NCI-H345 treated with DMSO at 0.1 percent for 48 hours (cell line): ENCODE data around the gene EIF4H.
"Not testable (repeated sequence)": the region's sequence is repeated elsewhere in the genome, so short reads cannot be mapped to it uniquely, and the experiment has no call there.

Source experiments
- DNase-seq: peaks from one replicate; lab custom pipeline; 2025; ENCODE audit not compliant: unreplicated experiment; lab: John Stamatoyannopoulos, UW

Gene EIF4H

GRCh38 chr7:74174606-74175082, 488 bp downstream of the EIF4H start:
- DNase-seq: no peak

GRCh38 chr7:74175340-74175739, 1.2 kb downstream of the EIF4H start:
- no peak for DNase-seq

- no peak for DNase-seq
Observed at GRCh38 chr7:74176555-74176954, 2.4 kb downstream of the EIF4H start.

GRCh38 chr7:74178632-74179031, 4.5 kb downstream of the EIF4H start:
- DNase-seq: no peak

- DNase-seq: no peak
Observed at GRCh38 chr7:74179935-74180604, 5.9 kb downstream of the EIF4H start.

- DNase-seq: no peak
Observed at GRCh38 chr7:74180866-74181265, 6.7 kb downstream of the EIF4H start.

GRCh38 chr7:74181821-74182220, 7.7 kb downstream of the EIF4H start:
- no peak for DNase-seq

GRCh38 chr7:74182453-74183090, 8.4 kb downstream of the EIF4H start:
- no peak for DNase-seq

- DNase-seq: no peak
Observed at GRCh38 chr7:74183142-74183541, 9.0 kb downstream of the EIF4H start.

- no peak for DNase-seq
Observed at GRCh38 chr7:74183653-74184450, 9.7 kb downstream of the EIF4H start.

GRCh38 chr7:74185016-74185415, 10.9 kb downstream of the EIF4H start:
- no peak for DNase-seq

- no peak for DNase-seq
Observed at GRCh38 chr7:74185636-74186035, 11.5 kb downstream of the EIF4H start.

GRCh38 chr7:74187915-74188675, 13.9 kb downstream of the EIF4H start:
- DNase-seq: no peak

GRCh38 chr7:74190259-74190658, 16.1 kb downstream of the EIF4H start:
- DNase-seq: no peak

- DNase-seq: no peak
Observed at GRCh38 chr7:74191231-74191630, 17.1 kb downstream of the EIF4H start.

GRCh38 chr7:74193054-74193453, 18.9 kb downstream of the EIF4H start:
- DNase-seq: peak; percentile 84

- no peak for DNase-seq
Observed at GRCh38 chr7:74193913-74194312, 19.8 kb downstream of the EIF4H start.

GRCh38 chr7:74194686-74195085, 20.5 kb downstream of the EIF4H start:
- no peak for DNase-seq

- not testable (repeated sequence) for DNase-seq
Observed at GRCh38 chr7:74195139-74195860, 21.1 kb downstream of the EIF4H start.

GRCh38 chr7:74195968-74196654, 22.0 kb downstream of the EIF4H start:
- DNase-seq: not testable (repeated sequence)
